ENCODE results near the gene TTLL11.

The TTLL11 gene

DNA sequence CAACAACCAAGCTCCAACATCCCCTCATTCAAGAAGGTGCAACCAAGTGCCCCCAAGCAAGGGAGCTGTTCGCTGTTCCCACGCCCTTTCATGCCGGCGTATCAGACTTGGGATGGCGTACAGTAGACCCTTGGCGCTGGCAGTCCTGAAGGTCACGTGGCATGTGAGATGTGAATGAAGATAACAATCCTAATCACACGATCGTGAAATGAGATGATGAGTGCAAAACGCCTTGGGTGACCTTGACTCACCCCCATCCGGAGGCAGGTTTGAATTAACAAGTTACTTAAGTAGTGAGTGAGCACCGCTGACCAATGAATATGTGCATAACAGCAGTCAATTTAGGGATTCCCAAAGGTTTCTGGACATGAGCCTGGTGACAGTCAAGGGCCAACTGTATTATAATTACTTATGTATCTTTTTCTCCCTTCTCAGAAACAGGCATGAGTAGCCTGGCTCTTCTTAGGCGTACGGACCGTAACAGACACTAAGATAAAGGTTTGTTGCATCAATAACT is 150.2 kb downstream of the TTLL11 start:
- DNase-seq (ENCODE audit: low read depth in 2 of 2) = no peak

DNA sequence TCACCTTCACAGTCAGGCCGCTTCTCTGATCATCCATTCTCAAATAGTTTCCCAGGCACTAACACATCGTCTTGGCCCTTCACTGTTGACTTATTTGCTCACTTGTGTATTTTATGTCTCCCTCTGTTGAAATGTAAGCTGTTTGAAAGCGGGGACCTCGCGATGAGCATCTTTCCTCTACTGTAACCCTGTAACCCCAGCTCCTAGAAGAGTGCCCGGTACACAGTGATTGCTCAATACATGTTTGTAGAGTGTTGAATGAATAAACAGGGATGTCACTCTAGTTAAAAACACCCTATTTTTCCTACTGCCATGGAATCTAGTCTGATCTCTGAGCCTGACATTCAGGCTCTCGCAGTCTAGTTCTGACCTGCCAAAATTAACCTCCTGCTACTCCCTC is 150.8 kb downstream of the TTLL11 start:
- no peak for DNase-seq (ENCODE audit: low read depth in 2 of 2)

- DNase-seq (ENCODE audit: low read depth in 2 of 2) = no peak
These were observed 153.5 kb downstream of the TTLL11 start for GRCh38 chr9:121939643-121940042.

DNA sequence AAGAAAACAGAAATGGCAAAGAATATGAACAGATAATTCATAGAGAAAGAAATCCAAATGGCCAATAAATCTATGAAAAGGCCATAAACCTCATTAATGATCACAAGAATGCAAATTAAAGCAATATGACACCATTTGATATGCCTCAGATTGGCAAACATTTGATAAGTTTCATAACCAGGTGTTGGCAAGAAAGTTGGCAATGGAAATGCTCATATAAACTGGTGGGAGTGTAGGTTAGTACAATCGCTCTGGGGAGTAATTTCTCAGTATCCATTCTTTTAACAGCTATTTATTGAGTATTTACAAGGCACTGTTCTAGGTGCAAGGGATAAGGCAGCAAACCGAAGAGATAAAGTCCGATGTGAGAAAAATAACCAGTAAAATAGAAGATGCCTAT is 154.5 kb downstream of the TTLL11 start:
- no peak for DNase-seq (ENCODE audit: low read depth in 2 of 2)

DNA sequence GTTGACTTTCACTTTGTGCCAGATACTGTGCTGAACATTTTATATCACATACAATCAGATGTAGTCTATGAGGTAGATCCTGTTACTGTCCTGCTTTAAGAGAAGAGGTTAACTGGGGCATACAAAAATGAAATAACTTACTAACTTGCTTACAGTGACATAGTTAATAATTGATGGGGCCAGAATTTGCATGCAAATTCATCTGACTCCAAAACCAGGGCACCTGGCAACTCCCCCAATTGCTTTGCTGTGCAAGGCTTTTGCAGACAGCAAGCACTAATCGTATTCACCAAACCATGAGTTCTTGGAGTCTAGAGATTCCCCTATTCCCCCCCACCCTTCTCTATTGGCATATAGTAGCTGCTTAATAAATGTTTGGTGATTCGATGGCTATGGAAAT is 155.9 kb downstream of the TTLL11 start:
- DNase-seq (ENCODE audit: low read depth in 2 of 2) = no peak

DNA sequence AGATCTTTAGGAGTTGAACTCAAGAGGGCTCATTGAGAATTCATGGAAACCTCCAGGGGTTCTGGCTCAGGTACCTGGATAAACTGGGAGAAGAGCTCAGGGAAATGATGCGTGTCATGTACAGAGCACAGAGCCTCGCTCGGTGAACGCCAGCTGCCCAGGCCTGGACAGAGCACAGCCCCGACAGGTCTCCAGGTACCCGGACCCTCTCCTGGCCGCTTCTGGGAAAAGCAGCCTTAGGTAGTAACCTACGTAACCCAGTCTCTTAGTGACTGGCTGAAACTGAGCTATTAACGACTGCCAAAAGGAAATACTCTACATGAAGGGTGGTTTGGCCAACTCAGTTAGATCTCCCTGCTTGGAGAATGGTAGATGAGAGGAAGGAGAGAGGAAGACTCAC is 157.4 kb downstream of the TTLL11 start:
- no peak for DNase-seq (ENCODE audit: low read depth in 2 of 2)

DNA sequence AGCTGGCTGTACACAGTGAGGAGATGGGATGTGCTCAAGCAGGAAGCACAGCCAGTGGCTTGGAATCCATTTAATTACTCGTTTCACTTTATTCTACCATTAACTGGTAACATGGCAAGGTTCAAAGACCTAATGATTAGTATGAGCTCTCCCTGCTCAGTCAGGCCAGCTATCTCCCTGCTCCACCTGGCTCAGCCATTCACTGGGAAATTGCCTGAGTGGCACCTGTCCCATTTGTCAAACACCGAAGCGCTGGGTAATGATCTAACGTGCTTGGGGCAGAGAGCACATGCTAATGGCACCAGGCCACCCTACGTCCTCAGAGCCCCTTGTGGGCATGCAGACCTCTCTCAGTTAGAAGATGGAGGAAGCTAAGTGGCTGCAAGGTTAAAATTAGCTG is 162.2 kb downstream of the TTLL11 start:
- DNase-seq (ENCODE audit: low read depth in 2 of 2) = no peak

DNA sequence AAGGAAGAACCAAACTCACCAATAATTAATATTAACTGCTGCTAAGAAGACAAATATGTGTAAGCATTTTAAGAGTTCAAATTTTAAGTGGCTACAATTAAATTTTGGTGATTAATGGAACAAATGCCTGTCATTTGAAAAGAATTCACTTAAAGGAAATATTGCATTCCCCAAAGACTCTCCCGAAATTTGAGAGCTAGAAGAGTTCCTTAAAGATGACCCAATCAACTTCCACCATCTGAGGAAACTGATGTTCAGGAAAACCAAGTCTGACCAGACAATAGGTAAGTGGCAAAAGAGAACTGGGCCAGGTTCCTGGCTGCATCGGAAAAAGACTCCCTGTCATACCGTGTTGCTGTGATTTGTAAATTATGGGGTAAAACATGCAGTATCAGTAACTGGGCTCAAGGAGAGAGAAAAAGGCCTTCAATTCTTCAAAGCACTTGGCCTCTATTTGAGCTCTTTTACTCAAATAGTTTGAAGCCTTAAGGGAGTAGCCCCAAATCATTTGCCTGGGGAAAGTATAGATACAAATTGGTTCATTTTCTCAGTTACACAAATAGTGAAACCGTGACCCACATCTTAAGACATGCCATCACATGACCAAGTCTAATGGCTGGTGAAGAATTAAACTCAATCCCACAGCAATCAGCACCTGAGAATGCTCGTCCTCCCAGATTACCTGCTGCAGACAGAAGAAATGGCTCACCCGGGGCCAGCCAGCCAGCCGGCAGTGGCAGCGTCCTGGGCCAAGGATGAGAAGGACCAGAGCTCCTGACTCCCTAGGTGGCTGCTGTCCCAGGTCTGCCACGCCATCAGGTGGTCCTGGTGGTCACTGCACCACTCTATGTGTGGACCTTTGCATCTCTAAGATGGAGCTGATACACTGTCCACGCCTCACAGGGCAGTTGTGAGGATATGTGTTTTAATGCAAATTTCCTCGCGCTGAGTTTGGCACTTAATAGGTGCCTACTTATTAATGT is 162.9 kb downstream of the TTLL11 start:
- DNase-seq (ENCODE audit: low read depth in 2 of 2) = no peak

GRCh38 chr9:121927636-121928035 is 165.5 kb downstream of the TTLL11 start:
- DNase-seq (ENCODE audit: low read depth in 2 of 2) = no peak

DNA sequence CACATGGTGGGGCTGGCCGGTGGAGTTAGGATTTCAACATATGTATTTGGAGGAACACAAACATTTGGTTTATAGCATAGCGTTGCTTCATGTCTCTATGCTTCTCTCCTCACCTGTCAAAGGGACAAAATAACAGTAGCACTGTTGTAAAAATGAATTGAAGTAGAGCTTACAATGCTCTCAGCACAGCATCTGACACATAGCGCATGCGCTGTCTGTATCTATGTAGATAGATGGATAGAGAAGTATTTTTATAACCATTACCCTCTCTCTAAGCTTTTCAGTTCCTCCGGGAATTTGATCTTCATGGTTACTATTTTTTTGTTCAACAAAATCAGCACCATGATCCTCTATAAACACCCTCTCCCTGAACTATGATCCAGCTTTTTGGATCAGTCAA is 166.0 kb downstream of the TTLL11 start:
- no peak for DNase-seq (ENCODE audit: low read depth in 2 of 2)

- DNase-seq (ENCODE audit: low read depth in 2 of 2) = no peak
These were observed 166.7 kb downstream of the TTLL11 start for GRCh38 chr9:121926351-121926801.

DNA sequence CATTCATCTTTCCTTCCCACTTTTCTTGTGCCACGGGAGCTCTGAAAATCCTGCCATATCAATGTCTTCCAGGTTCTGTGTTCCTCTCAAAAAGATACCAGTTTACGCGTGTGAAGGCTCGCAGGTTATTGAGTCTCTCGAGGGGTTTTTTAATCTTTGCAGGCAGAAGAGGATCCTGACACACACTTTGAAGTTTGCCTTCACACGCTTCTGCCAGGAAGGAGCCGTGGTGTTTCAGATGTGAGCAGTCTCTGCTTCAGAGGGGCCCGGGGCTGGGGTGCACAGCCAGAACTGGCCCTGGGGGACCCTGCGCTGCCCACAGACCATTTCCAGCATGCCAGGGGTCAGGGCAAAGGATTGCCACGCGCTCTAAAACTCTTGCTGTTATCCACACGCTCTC is 167.2 kb downstream of the TTLL11 start:
- DNase-seq (ENCODE audit: low read depth in 2 of 2) = no peak

GRCh38 chr9:121924700-121925099 is 168.4 kb downstream of the TTLL11 start:
- DNase-seq (ENCODE audit: low read depth in 2 of 2) = no peak

GRCh38 chr9:121921444-121921843 is 171.7 kb downstream of the TTLL11 start:
- DNase-seq (ENCODE audit: low read depth in 2 of 2) = no peak

DNA sequence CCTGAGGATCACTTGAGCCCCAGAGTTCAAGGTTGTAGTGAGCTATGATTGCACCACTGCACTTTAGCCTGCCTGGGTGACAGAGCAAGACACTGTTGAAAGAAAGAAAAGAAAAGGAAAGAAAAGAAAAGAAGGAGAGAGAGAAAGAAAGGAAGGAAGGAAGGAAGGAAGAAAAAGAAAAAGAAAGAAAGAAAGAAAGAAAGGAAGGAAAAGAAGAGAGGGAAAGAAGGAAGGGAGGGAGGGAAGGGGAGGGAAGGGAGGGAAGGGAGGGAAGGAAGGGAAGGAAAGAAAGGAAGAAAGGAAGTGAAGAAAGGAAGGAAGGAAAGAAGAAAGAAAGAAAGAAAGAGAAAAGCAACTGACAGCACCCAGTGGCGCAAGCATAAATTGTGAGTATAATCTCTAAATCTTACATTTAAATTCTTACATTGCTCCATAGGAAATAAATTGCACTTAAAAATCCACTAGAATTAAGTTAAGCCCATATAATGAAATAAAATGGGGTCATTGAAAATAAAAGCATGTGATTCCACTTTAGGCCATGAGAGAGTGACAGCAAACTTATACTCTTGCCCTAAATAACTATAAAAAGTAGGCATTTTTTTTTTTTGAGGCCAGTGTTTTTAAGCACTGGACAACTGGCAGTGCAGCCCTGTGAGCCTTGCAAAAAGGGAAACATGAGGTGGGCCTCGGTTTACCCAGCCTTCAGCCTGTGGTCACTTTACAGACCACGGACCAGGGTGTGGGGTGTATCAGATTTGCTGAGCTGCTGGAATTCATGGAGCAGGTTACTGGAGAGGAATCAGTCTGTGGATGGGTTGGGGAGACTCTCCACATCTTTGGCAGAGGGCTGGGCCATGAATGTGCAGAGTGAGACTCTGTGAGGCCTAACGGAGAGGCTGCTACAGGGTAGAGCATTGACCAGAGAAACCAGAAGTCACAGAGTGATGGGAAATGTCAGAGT is 175.5 kb downstream of the TTLL11 start:
- no peak for DNase-seq (ENCODE audit: low read depth in 2 of 2)

DNA sequence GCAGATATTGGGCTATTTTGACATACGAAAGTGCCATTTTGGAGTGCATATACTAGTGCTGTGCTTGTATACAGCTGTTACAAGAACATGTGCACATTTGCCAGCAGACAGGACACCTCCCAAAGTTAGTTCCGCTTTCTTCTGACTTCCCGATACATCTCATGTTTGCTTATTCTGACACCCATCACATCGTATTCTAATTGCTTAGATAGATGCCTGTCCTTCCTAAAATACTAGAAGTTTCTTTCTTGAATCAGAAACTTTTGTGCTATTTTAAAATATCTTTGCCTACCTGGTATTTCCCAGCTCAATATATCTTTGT is 177.8 kb downstream of the TTLL11 start:
- no peak for DNase-seq (ENCODE audit: low read depth in 2 of 2)

- no peak for DNase-seq (ENCODE audit: low read depth in 2 of 2)
These were observed 178.4 kb downstream of the TTLL11 start for GRCh38 chr9:121914604-121915303.

GRCh38 chr9:121914017-121914595 is 179.0 kb downstream of the TTLL11 start:
- no peak for DNase-seq (ENCODE audit: low read depth in 2 of 2)

DNA sequence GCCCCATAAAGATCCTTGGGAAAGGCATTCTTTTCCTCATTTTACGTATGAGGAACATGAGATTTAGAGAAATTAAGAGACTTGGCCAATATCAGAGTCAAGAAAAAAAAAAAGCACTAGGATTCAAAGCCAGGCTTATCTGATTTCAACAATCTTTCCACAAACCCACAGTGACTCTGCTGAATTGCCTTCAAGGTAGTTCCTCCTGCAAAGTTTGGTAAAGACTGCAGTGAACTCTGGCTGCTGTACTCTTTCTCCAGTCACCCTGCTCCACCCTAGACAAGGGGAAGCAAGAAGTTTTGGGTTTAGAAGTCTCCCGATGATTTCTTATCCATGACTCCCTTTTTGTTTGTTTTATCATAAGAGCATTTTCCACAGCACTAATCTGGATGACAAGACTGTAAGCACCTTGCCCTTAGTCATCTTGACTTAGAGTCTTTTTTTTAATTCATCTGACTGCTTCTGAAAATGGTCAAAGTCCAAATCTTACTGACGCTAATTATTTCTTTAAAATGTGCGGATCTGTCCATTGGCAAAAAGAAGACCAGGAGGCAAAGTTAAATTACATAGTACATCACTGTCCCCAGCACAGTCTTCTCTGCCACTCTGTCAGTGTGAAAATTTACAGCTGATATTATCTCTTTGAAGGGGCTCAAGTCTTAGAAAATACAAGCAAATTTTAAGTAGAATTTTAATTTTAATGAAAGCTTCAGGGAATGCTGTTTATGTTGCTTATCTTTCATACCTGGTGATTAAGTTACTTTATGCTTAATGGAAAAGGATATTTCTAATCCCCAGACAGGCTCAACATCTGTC is 180.1 kb downstream of the TTLL11 start:
- DNase-seq (ENCODE audit: low read depth in 2 of 2) = no peak

GRCh38 chr9:121910491-121911040 is 182.5 kb downstream of the TTLL11 start:
- no peak for DNase-seq (ENCODE audit: low read depth in 2 of 2)

Data from stimulated activated CD8-positive, alpha-beta memory T cell treated with anti-CD3 and anti-CD28 coated beads, Interleukin-15, amount 100 ng/mL, for 48 hours (primary cell).